Breast epithelium (tissue), 3 donors: ENCODE data around the gene HOMER1.

Experiments
- POLR2A ChIP-seq: fragments of 450-650 bp; IDR thresholded peaks from one replicate; pipeline ENCODE4 v1.6.1; 2016; ENCODE audit warnings: antibody characterized with exemption, mild to moderate bottlenecking, moderate library complexity
- TF ChIP-seq, protein P1 (sequence below), 3 donors: fragments of 450-650 bp; IDR thresholded peaks; one replicate each; pipeline ENCODE4 v1.5.1; 2016 to 2017; ENCODE audit warnings: antibody characterized with exemption in 3 of 3, mild to moderate bottlenecking in 3 of 3, moderate library complexity in 3 of 3

GRCh38 chr5:79378510-79379186, 135.3 kb downstream of the HOMER1 start:
- TF ChIP-seq, protein P1, sequence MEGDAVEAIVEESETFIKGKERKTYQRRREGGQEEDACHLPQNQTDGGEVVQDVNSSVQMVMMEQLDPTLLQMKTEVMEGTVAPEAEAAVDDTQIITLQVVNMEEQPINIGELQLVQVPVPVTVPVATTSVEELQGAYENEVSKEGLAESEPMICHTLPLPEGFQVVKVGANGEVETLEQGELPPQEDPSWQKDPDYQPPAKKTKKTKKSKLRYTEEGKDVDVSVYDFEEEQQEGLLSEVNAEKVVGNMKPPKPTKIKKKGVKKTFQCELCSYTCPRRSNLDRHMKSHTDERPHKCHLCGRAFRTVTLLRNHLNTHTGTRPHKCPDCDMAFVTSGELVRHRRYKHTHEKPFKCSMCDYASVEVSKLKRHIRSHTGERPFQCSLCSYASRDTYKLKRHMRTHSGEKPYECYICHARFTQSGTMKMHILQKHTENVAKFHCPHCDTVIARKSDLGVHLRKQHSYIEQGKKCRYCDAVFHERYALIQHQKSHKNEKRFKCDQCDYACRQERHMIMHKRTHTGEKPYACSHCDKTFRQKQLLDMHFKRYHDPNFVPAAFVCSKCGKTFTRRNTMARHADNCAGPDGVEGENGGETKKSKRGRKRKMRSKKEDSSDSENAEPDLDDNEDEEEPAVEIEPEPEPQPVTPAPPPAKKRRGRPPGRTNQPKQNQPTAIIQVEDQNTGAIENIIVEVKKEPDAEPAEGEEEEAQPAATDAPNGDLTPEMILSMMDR (IDR thresholded peaks at IDR 0.05): no peak
- no peak for TF ChIP-seq POLR2A
